DND-41 (cell line): Measurements from ENCODE around the gene FBP2.
A peak's percentile ranks its signal among the peaks of the same experiment; 100 is the strongest.

Source experiments
- ATAC-seq: fragments of 200-7000 bp; cut with Tn5 transposase; 3 replicates; pipeline ENCODE4 v1.9.1; 2021; ENCODE audit warnings: low read depth; ENCODE audit not compliant: insufficient read depth
- DNase-seq: peaks from one replicate; pipeline ENCODE4 v3.0.0-alpha.2; 2020
- H2AFZ ChIP-seq: 2 replicates; pipeline ENCODE4 v1.6.0; 2012; ENCODE audit warnings: low read depth, low read length
- H3K27ac ChIP-seq: 2 replicates; pipeline ENCODE4 v1.5.1; 2012; ENCODE audit warnings: low read length, inconsistent platforms
- H3K27me3 ChIP-seq: fragments of 200-600 bp; sonication (generic); 2 replicates; pipeline ENCODE4 v1.6.0; 2012; ENCODE audit warnings: low read length, mild to moderate bottlenecking, inconsistent platforms; ENCODE audit not compliant: insufficient read depth, poor library complexity
- H3K36me3 ChIP-seq: 2 replicates; pipeline ENCODE4 v1.5.1; 2012; ENCODE audit warnings: low read length, inconsistent platforms; ENCODE audit not compliant: insufficient read depth
- H3K4me1 ChIP-seq: 2 replicates; pipeline ENCODE4 v1.5.1; 2012; ENCODE audit warnings: mild to moderate bottlenecking, low read length; ENCODE audit not compliant: insufficient read depth
- H3K4me2 ChIP-seq: 2 replicates; pipeline ENCODE4 v1.6.0; 2012; ENCODE audit warnings: mild to moderate bottlenecking, moderate library complexity, low read length, inconsistent platforms; ENCODE audit not compliant: insufficient read depth
- H3K4me3 ChIP-seq, 2 experiments: fragments of 200-600 bp in 1 of 2; shearing (Covaris generic) in 1 of 2; 2 replicates each; pipeline ENCODE4 v1.5.1; 2012 to 2016; ENCODE audit warnings: inconsistent platforms in 2 of 2, low read length in 2 of 2, mild to moderate bottlenecking in 2 of 2, low read depth in 1 of 2, moderate library complexity in 1 of 2
- H3K79me2 ChIP-seq: 2 replicates; pipeline ENCODE4 v1.6.0; 2012; ENCODE audit warnings: low read length, inconsistent platforms; ENCODE audit not compliant: insufficient read depth
- H3K9ac ChIP-seq: 2 replicates; pipeline ENCODE4 v1.6.0; 2012; ENCODE audit warnings: low read depth, mild to moderate bottlenecking, inconsistent platforms, low read length, moderate library complexity
- H3K9me3 ChIP-seq: 2 replicates; pipeline ENCODE4 v1.5.1; 2012; ENCODE audit warnings: low read length, moderate library complexity, mild to moderate bottlenecking, inconsistent platforms; ENCODE audit not compliant: insufficient read depth, severe bottlenecking
- H4K20me1 ChIP-seq: 2 replicates; pipeline ENCODE4 v1.6.0; 2012; ENCODE audit warnings: low read length; ENCODE audit not compliant: insufficient read depth
- CTCF ChIP-seq: IDR thresholded peaks from 2 replicates; pipeline ENCODE4 v1.5.1; 2012; ENCODE audit warnings: borderline replicate concordance, low read length, moderate library complexity, mild to moderate bottlenecking; ENCODE audit not compliant: poor library complexity, severe bottlenecking; ENCODE audit errors: extremely low read depth
- EZH2 ChIP-seq: IDR thresholded peaks from 3 replicates; pipeline ENCODE4 v1.6.1; 2012; ENCODE audit warnings: borderline replicate concordance, low read depth, mild to moderate bottlenecking, moderate library complexity, low read length, inconsistent platforms; ENCODE audit not compliant: severe bottlenecking

FBP2 gene

GRCh38 chr9:94563548-94563947 is 30.1 kb downstream of the FBP2 start:
- H3K27ac ChIP-seq = no peak overlapping the region
- H3K4me1 ChIP-seq = no peaks in the 10 kb centered on the region
- no peak overlapping the region for H2AFZ ChIP-seq
- no peak for ATAC-seq
- no peak overlapping the region for H3K9ac ChIP-seq
- no peaks in the 10 kb centered on the region for H3K27me3 ChIP-seq
- H3K4me3 ChIP-seq = no peak overlapping the region
- H3K4me2 ChIP-seq = no peak overlapping the region
- TF ChIP-seq CTCF (peak; percentile 12), EZH2 (no peak)
- no peak for DNase-seq
- H3K36me3 ChIP-seq = no peaks in the 10 kb centered on the region
- no peaks in the 10 kb centered on the region for H3K9me3 ChIP-seq
- no peaks in the 10 kb centered on the region for H4K20me1 ChIP-seq
- no peaks in the 10 kb centered on the region for H3K79me2 ChIP-seq

GRCh38 chr9:94560237-94560636 is 33.4 kb downstream of the FBP2 start:
- ATAC-seq (no peak), DNase-seq (no peak)
- Histone ChIP-seq H3K36me3 (no peaks in the 10 kb centered on the region), H3K27me3 (peaks cover 4% of the 10 kb centered on the region), H3K79me2 (no peaks in the 10 kb centered on the region), H2AFZ (no peak overlapping the region), H4K20me1 (no peaks in the 10 kb centered on the region), H3K4me3 (no peak overlapping the region), H3K9me3 (no peaks in the 10 kb centered on the region), H3K4me2 (no peak overlapping the region), H3K27ac (no peak overlapping the region), H3K4me1 (no peaks in the 10 kb centered on the region), H3K9ac (no peak overlapping the region)
- no peak for TF ChIP-seq EZH2
- no peak for TF ChIP-seq CTCF

GRCh38 chr9:94557376-94557775 is 36.2 kb downstream of the FBP2 start:
- DNase-seq (no peak), ATAC-seq (no peak)
- Histone ChIP-seq H4K20me1 (no peaks in the 10 kb centered on the region; the same call in 1 of the 2 replicates), H2AFZ (no peak overlapping the region), H3K9me3 (no peaks in the 10 kb centered on the region), H3K79me2 (no peaks in the 10 kb centered on the region), H3K4me2 (no peak overlapping the region), H3K27ac (no peak overlapping the region), H3K9ac (no peak overlapping the region), H3K27me3 (peaks cover 13% of the 10 kb centered on the region), H3K36me3 (no peaks in the 10 kb centered on the region), H3K4me1 (peaks cover 7% of the 10 kb centered on the region; the same call in 1 of the 2 replicates), H3K4me3 (no peak overlapping the region)
- TF ChIP-seq EZH2 = no peak
- TF ChIP-seq CTCF = no peak
